SU-DHL-6 (cell line): Measurements from ENCODE around the gene YTHDC1.

Source experiments
- EZH2phosphoT487 ChIP-seq: fragments of 200-600 bp; sonication (generic), shearing (Covaris generic); conservative IDR thresholded peaks from 2 replicates; pipeline ENCODE4 v1.6.1; 2018; ENCODE audit warnings: mild to moderate bottlenecking, antibody characterized with exemption, low read length, moderate library complexity, mixed read lengths
- TF ChIP-seq, protein P1 (sequence below): fragments of 200-600 bp; sonication (generic); IDR thresholded peaks from one replicate; pipeline ENCODE4 v1.5.1; 2017; ENCODE audit warnings: antibody characterized with exemption, mild to moderate bottlenecking, low read length, moderate library complexity; ENCODE audit not compliant: insufficient read depth, poor library complexity, severe bottlenecking

DNA sequence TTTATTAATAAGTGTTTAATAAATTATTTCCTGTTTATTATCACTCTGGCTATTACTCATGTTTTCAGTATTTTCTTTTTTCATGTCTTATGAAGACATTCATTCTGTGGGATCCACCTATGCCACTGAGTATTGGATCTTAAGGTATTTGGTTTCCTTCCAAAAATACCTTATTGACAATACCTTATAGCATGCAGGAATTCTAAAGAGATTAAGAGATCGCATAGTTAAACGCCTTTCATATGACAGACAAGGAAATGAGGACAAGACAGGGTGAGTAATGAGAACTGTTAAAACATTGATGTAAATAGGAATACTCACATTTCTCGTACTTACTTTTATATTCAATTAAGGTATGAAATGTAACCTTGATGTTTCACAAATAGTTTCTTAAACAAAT is 66.2 kb downstream of the YTHDC1 start:
- TF ChIP-seq, protein P1, sequence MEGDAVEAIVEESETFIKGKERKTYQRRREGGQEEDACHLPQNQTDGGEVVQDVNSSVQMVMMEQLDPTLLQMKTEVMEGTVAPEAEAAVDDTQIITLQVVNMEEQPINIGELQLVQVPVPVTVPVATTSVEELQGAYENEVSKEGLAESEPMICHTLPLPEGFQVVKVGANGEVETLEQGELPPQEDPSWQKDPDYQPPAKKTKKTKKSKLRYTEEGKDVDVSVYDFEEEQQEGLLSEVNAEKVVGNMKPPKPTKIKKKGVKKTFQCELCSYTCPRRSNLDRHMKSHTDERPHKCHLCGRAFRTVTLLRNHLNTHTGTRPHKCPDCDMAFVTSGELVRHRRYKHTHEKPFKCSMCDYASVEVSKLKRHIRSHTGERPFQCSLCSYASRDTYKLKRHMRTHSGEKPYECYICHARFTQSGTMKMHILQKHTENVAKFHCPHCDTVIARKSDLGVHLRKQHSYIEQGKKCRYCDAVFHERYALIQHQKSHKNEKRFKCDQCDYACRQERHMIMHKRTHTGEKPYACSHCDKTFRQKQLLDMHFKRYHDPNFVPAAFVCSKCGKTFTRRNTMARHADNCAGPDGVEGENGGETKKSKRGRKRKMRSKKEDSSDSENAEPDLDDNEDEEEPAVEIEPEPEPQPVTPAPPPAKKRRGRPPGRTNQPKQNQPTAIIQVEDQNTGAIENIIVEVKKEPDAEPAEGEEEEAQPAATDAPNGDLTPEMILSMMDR, result no peak
- no peak for TF ChIP-seq EZH2phosphoT487
